ENCODE results near the gene DNAJC7. TPM values are rescaled to one million over a fixed set of nuclear protein-coding genes. Genes with fewer than 3 reads are reported as not detected.

Gene DNAJC7
- polyA plus RNA-seq, 1 of the 3 experiments (the other 2 are of a cell fraction) = 38.8 TPM

GRCh38 chr17:41939693-41940090, 77.5 kb downstream of the DNAJC7 start:
- Histone ChIP-seq H3K27ac (ENCODE audit: low read depth in 2 of 2, low read length in 1 of 2) (peak overlapping the region in 1 of 2 experiments; percentile 7; a peak in 1 of 4 replicates), H2AFZ (ENCODE audit: low read depth) (no peak overlapping the region), H3K9me2 (no peaks in the 10 kb centered on the region), H3K4me2 (no peak overlapping the region), H3K36me3 (replicated peaks in 1 of 2; ENCODE audit: control insufficient read depth in 1 of 2, insufficient read depth in 2 of 2, low read length in 1 of 2) (peaks cover 7 to 18% of the 10 kb centered on the region in 2 experiments), H3K9ac (no peak overlapping the region), H3K9me3 (no peaks in the 10 kb centered on the region), H4K20me1 (ENCODE audit: insufficient read depth) (no peaks in the 10 kb centered on the region), H3K27me3 (ENCODE audit: insufficient read depth) (no peaks in the 10 kb centered on the region), H3K79me2 (ENCODE audit: insufficient read depth) (no peaks in the 10 kb centered on the region), H3K4me1 (ENCODE audit: control insufficient read depth in 1 of 2, insufficient read depth in 2 of 2, low read depth in 1 of 2, low read length in 1 of 2) (peaks cover 0 to 27% of the 10 kb centered on the region in 2 experiments; a peak in 1 of 4 replicates), H3F3A (replicated peaks; ENCODE audit: insufficient read depth) (no peaks in the 10 kb centered on the region), H3K4me3 (ENCODE audit: low read depth in 2 of 2, low read length in 1 of 2) (no peak overlapping the region)
- 82% methylated on average over 6 of the region's 6 CpGs for WGBS (ENCODE audit: low lambda C conversion rate)
- no peak for DNase-seq
- ChIA-PET CTCF (interaction anchor here (0.8 to 2.0 kb wide), 5 partner anchors 20 to 153 kb away, joined by 3 to 8 read pairs (median 4); partner anchors contain the start of genes CNP and JUP), POLR2A (interaction anchor here (0.9 to 1.5 kb wide), 3 partner anchors 9 to 22 kb away, joined by 3 to 5 read pairs (median 4); partner anchors contain the start of gene ODAD4)
- no peak for TF ChIP-seq GABPA (IDR thresholded peaks at IDR 0.05; ENCODE audit: low read depth)
- TF ChIP-seq RFX5 (IDR thresholded peaks at IDR 0.05; ENCODE audit: low read length) = no peak
- no peak for TF ChIP-seq FOSL2 (IDR thresholded peaks at IDR 0.05; ENCODE audit: borderline replicate concordance, low read depth)
- no peak for TF ChIP-seq TCF12 (IDR thresholded peaks at IDR 0.05)
- TF ChIP-seq EZH2phosphoT487 (IDR thresholded peaks at IDR 0.05; ENCODE audit: borderline replicate concordance, low read depth) = no peak
- no peak for TF ChIP-seq SIN3A (IDR thresholded peaks at IDR 0.05; ENCODE audit: borderline replicate concordance, low read depth, low read length)
- no peak for TF ChIP-seq TAF1 (IDR thresholded peaks at IDR 0.05; ENCODE audit: borderline replicate concordance, low read depth, low read length)
- TF ChIP-seq CTCF (IDR thresholded peaks at IDR 0.05) = no peak
- no peak for TF ChIP-seq NRF1 (IDR thresholded peaks at IDR 0.05; ENCODE audit: low read depth, low read length)
- no peak for TF ChIP-seq USF2 (IDR thresholded peaks at IDR 0.05; ENCODE audit: borderline replicate concordance, low read depth, low read length)

GRCh38 chr17:41939044-41939692, 78.1 kb downstream of the DNAJC7 start:
- no peak overlapping the region for H3K9ac ChIP-seq
- H3K4me1 ChIP-seq (ENCODE audit: control insufficient read depth in 1 of 2, insufficient read depth in 2 of 2, low read depth in 1 of 2, low read length in 1 of 2) = peaks cover 0 to 27% of the 10 kb centered on the region in 2 experiments; a peak in 1 of 4 replicates
- peaks cover 7 to 18% of the 10 kb centered on the region in 2 experiments for H3K36me3 ChIP-seq (replicated peaks in 1 of 2; ENCODE audit: control insufficient read depth in 1 of 2, insufficient read depth in 2 of 2, low read length in 1 of 2)
- no peak overlapping the region for H3K4me3 ChIP-seq (ENCODE audit: low read depth in 2 of 2, low read length in 1 of 2)
- no peaks in the 10 kb centered on the region for H3K9me2 ChIP-seq
- ChIA-PET CTCF (interaction anchor here (0.8 to 2.0 kb wide), 6 partner anchors 11 to 153 kb away, joined by 3 to 8 read pairs (median 4); partner anchors contain the start of genes CNP and JUP), POLR2A (interaction anchor here (0.9 to 1.5 kb wide), 3 partner anchors 9 to 21 kb away, joined by 3 to 5 read pairs (median 4); partner anchors contain the start of gene ODAD4)
- no peaks in the 10 kb centered on the region for H3K9me3 ChIP-seq
- 80% methylated on average over 2 of the region's 4 CpGs for WGBS (ENCODE audit: low lambda C conversion rate)
- H4K20me1 ChIP-seq (ENCODE audit: insufficient read depth) = no peaks in the 10 kb centered on the region
- H2AFZ ChIP-seq (ENCODE audit: low read depth) = no peak overlapping the region
- TF ChIP-seq EP300 (IDR thresholded peaks at IDR 0.05; ENCODE audit: borderline replicate concordance in 1 of 2, low read depth in 1 of 2, low read length in 1 of 2) = no peak
- TF ChIP-seq TEAD4 (IDR thresholded peaks at IDR 0.05; ENCODE audit: borderline replicate concordance, insufficient read depth) = no peak
- TF ChIP-seq PBX3 (IDR thresholded peaks at IDR 0.05) = no peak
- no peak for TF ChIP-seq TAF1 (IDR thresholded peaks at IDR 0.05; ENCODE audit: borderline replicate concordance, low read depth, low read length)
- TF ChIP-seq MXI1 (IDR thresholded peaks at IDR 0.05; ENCODE audit: low read depth, low read length) = no peak
- TF ChIP-seq SMC3 (IDR thresholded peaks at IDR 0.05; ENCODE audit: low read depth, low read length) = no peak
- TF ChIP-seq NRF1 (IDR thresholded peaks at IDR 0.05; ENCODE audit: low read depth, low read length) = no peak
- TF ChIP-seq YY1 (IDR thresholded peaks at IDR 0.05; ENCODE audit: low read depth) = no peak
- no peak for TF ChIP-seq RXRA (IDR thresholded peaks at IDR 0.05; ENCODE audit: borderline replicate concordance, low read depth)
- no peak for TF ChIP-seq TCF12 (IDR thresholded peaks at IDR 0.05)
- TF ChIP-seq ELF1 (IDR thresholded peaks at IDR 0.05) = no peak
- TF ChIP-seq SIN3A (IDR thresholded peaks at IDR 0.05; ENCODE audit: borderline replicate concordance, low read depth, low read length) = no peak
- TF ChIP-seq FOXJ3 (CRISPR knock-in tag; IDR thresholded peaks at IDR 0.05) = no peak
- no peak for TF ChIP-seq FOSL2 (IDR thresholded peaks at IDR 0.05; ENCODE audit: borderline replicate concordance, low read depth)
- no peak for TF ChIP-seq GABPA (IDR thresholded peaks at IDR 0.05; ENCODE audit: low read depth)
- no peak for TF ChIP-seq USF2 (IDR thresholded peaks at IDR 0.05; ENCODE audit: borderline replicate concordance, low read depth, low read length)
- TF ChIP-seq POLR2AphosphoS5 (IDR thresholded peaks at IDR 0.05; ENCODE audit: low read depth, low read length) = no peak
- H3K4me2 ChIP-seq = no peak overlapping the region
- H3F3A ChIP-seq (replicated peaks; ENCODE audit: insufficient read depth) = no peaks in the 10 kb centered on the region
- peak overlapping the region in 1 of 2 experiments; percentile 64; a peak in 2 of 4 replicates for H3K27ac ChIP-seq (ENCODE audit: low read depth in 2 of 2, low read length in 1 of 2)
- no peaks in the 10 kb centered on the region for H3K79me2 ChIP-seq (ENCODE audit: insufficient read depth)
- no peaks in the 10 kb centered on the region for H3K27me3 ChIP-seq (ENCODE audit: insufficient read depth)
- DNase-seq = no peak
